ENCODE measurements around the gene SLC38A2. TPM values are rescaled to one million over a fixed set of nuclear protein-coding genes. Genes with fewer than 3 reads are reported as not detected.

SLC38A2 gene
- total RNA-seq, 2 experiments from 2014 or later, result 70.5 to 93.5 TPM

DNA sequence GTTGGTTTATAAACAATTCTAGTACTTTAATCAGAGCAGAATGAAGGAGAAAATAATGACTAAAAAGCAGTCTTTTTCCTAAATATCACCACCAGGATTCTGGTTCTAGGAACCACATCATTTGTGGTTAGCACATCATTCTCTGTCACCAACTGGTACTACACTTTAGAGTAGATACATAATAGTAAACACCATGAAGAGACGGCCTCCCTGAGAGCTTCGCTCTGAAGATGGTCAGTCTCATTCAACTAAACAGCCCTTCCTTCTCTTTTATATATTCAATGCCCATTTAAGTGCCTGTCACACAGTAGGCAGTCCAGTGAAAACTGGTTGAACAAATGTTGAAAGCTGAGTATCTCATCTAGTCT is 10.9 kb downstream of the SLC38A2 start:
- DNase-seq (ENCODE audit: low spot score), result no peak
- no peaks in the 10 kb centered on the region for H4K20me1 ChIP-seq (ENCODE audit: insufficient read depth, low read length)
- H3K9me3 ChIP-seq (ENCODE audit: low read length), result no peaks in the 10 kb centered on the region
- no peak overlapping the region for H2AFZ ChIP-seq (ENCODE audit: low read length)
- H3K79me2 ChIP-seq (ENCODE audit: insufficient read depth, low read depth, low read length), result no peaks in the 10 kb centered on the region
- no peak overlapping the region for H3K4me3 ChIP-seq (ENCODE audit: low read depth, low read length, poor library complexity, severe bottlenecking)
- intact Hi-C loops (cut with micrococcal nuclease; ENCODE audit: unreplicated experiment), result no loop called here
- no peaks in the 10 kb centered on the region for H3K9me2 ChIP-seq (ENCODE audit: insufficient read depth, low read length)
- TF ChIP-seq, protein P1, sequence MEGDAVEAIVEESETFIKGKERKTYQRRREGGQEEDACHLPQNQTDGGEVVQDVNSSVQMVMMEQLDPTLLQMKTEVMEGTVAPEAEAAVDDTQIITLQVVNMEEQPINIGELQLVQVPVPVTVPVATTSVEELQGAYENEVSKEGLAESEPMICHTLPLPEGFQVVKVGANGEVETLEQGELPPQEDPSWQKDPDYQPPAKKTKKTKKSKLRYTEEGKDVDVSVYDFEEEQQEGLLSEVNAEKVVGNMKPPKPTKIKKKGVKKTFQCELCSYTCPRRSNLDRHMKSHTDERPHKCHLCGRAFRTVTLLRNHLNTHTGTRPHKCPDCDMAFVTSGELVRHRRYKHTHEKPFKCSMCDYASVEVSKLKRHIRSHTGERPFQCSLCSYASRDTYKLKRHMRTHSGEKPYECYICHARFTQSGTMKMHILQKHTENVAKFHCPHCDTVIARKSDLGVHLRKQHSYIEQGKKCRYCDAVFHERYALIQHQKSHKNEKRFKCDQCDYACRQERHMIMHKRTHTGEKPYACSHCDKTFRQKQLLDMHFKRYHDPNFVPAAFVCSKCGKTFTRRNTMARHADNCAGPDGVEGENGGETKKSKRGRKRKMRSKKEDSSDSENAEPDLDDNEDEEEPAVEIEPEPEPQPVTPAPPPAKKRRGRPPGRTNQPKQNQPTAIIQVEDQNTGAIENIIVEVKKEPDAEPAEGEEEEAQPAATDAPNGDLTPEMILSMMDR (conservative IDR thresholded peaks at IDR 0.05; ENCODE audit: low read length), result no peak
- no peak for TF ChIP-seq EZH2phosphoT487 (IDR thresholded peaks at IDR 0.05; ENCODE audit: borderline replicate concordance, low read depth, low read length)
- no peak overlapping the region for H3K4me2 ChIP-seq (ENCODE audit: low read length)
- POLR2A ChIA-PET, result interaction anchor here (0.5 to 1.0 kb wide), 2 partner anchors 10 to 237 kb away, joined by 3 to 6 read pairs; no protein-coding TSS in a partner anchor
- no peak overlapping the region for H3K27ac ChIP-seq (ENCODE audit: low read depth, low read length, poor library complexity, severe bottlenecking)
- BruUV-seq (replicated peaks), result no TSS peak
- H3K36me3 ChIP-seq (ENCODE audit: insufficient read depth, low read length), result peaks cover 87% of the 10 kb centered on the region
- peaks cover 8% of the 10 kb centered on the region for H3K4me1 ChIP-seq (ENCODE audit: insufficient read depth, low read length, poor library complexity, severe bottlenecking)
- CTCF ChIA-PET (ENCODE audit: unreplicated experiment), result no interaction called here

DNA sequence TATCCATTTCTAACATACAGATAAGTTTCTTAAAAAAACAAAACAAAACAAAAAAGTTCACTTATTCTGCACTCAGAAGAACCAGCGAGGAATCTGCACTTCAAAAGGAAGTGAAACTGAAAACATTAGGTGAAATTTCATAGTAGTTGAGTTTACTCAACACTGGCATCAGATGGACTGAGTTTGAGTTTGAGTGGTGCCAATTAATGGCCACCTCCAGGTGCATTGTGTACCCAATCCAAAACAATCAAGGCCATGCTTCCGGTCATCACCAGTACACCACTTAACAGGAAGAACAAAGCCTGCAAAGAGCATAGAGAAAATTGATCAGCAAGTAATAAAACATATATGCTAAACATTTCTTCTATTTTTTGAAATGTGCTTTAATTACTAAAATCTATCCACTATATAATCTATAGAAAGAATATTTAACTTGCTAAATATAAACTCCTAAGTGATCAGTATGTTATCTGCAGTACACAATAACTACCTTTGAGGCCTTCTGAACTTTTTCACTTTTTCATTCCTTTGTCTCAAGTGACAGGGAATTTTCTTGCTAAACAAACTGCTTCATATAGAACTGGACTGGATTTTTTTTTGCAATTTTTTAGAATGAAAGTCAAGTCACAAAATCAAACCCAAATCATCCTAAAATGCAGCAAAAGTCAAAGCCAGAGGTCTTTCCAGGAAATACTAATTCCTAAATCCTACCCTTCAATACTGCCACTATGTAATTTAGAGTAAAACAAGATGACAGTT is 11.5 kb downstream of the SLC38A2 start:
- no TSS peak for BruUV-seq (replicated peaks)
- peak; percentile 49 for DNase-seq (ENCODE audit: low spot score)
- no peak overlapping the region for H3K4me3 ChIP-seq (ENCODE audit: low read depth, low read length, poor library complexity, severe bottlenecking)
- intact Hi-C loops (cut with micrococcal nuclease; ENCODE audit: unreplicated experiment), result no loop called here
- ChIA-PET POLR2A (no interaction called here), CTCF (ENCODE audit: unreplicated experiment) (no interaction called here)
- no peaks in the 10 kb centered on the region for H3K9me2 ChIP-seq (ENCODE audit: insufficient read depth, low read length)
- H4K20me1 ChIP-seq (ENCODE audit: insufficient read depth, low read length), result no peaks in the 10 kb centered on the region
- H2AFZ ChIP-seq (ENCODE audit: low read length), result no peak overlapping the region
- H3K27ac ChIP-seq (ENCODE audit: low read depth, low read length, poor library complexity, severe bottlenecking), result no peak overlapping the region
- TF ChIP-seq, protein P1 (conservative IDR thresholded peaks at IDR 0.05; ENCODE audit: low read length), result no peak
- TF ChIP-seq EZH2phosphoT487 (IDR thresholded peaks at IDR 0.05; ENCODE audit: borderline replicate concordance, low read depth, low read length), result no peak
- no peak overlapping the region for H3K4me2 ChIP-seq (ENCODE audit: low read length)
- H3K79me2 ChIP-seq (ENCODE audit: insufficient read depth, low read depth, low read length), result no peaks in the 10 kb centered on the region
- no peaks in the 10 kb centered on the region for H3K9me3 ChIP-seq (ENCODE audit: low read length)
- H3K4me1 ChIP-seq (ENCODE audit: insufficient read depth, low read length, poor library complexity, severe bottlenecking), result peaks cover 8% of the 10 kb centered on the region
- peaks cover 81% of the 10 kb centered on the region for H3K36me3 ChIP-seq (ENCODE audit: insufficient read depth, low read length)

DNA sequence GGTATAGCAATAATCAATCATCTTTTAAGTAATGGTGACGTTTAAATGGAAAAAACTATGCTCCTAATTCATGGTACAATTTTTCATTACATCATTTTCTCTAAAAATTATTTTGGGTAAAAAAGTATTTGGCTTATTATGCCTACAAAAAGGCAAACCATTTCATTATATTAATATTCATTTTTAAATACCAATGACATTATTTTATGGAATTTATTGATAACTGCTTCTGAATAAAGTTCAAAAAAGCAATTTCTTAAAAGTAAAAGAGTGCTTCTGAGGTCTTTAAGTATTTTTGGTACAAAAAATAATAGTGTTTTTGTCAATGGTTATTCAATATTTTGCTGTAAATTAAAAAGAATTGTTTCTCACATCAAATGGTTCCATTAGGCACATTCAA is 12.2 kb downstream of the SLC38A2 start:
- Histone ChIP-seq H3K79me2 (ENCODE audit: insufficient read depth, low read depth, low read length) (no peaks in the 10 kb centered on the region), H2AFZ (ENCODE audit: low read length) (no peak overlapping the region), H3K4me1 (ENCODE audit: insufficient read depth, low read length, poor library complexity, severe bottlenecking) (peaks cover 8% of the 10 kb centered on the region), H4K20me1 (ENCODE audit: insufficient read depth, low read length) (no peaks in the 10 kb centered on the region), H3K27ac (ENCODE audit: low read depth, low read length, poor library complexity, severe bottlenecking) (no peak overlapping the region), H3K4me2 (ENCODE audit: low read length) (no peak overlapping the region), H3K9me2 (ENCODE audit: insufficient read depth, low read length) (no peaks in the 10 kb centered on the region), H3K4me3 (ENCODE audit: low read depth, low read length, poor library complexity, severe bottlenecking) (no peak overlapping the region), H3K36me3 (ENCODE audit: insufficient read depth, low read length) (peaks cover 74% of the 10 kb centered on the region), H3K9me3 (ENCODE audit: low read length) (no peaks in the 10 kb centered on the region)
- no TSS peak for BruUV-seq (replicated peaks)
- CTCF ChIA-PET (ENCODE audit: unreplicated experiment), result no interaction called here
- no peak for DNase-seq (ENCODE audit: low spot score)
- intact Hi-C loops (cut with micrococcal nuclease; ENCODE audit: unreplicated experiment), result no loop called here
- TF ChIP-seq, protein P1 (conservative IDR thresholded peaks at IDR 0.05; ENCODE audit: low read length), result no peak
- TF ChIP-seq EZH2phosphoT487 (IDR thresholded peaks at IDR 0.05; ENCODE audit: borderline replicate concordance, low read depth, low read length), result no peak
- POLR2A ChIA-PET, result no interaction called here
